GM18951 (cell line): ENCODE measurements around the gene EXO1.

Experiments
- POLR2A ChIP-seq: IDR thresholded peaks from 4 replicates; pipeline ENCODE4 v1.6.1; 2011; ENCODE audit warnings: mild to moderate bottlenecking; ENCODE audit not compliant: insufficient read length, insufficient read depth; ENCODE audit errors: extremely low read depth
- in situ Hi-C: fragments of 300-500 bp; cut with MboI; formaldehyde crosslinking; loops from one replicate; pipeline ENCODE4 v1.12.0; 2022; ENCODE audit warnings: low sequenced_read_pairs, mixed read lengths, inconsistent platforms; ENCODE audit not compliant: unreplicated experiment

Gene EXO1

GRCh38 chr1:241924080-241924808, 76.2 kb downstream of the EXO1 start:
- in situ Hi-C loops = no loop called here
- TF ChIP-seq POLR2A = no peak

GRCh38 chr1:241926141-241926540, 78.1 kb downstream of the EXO1 start:
- TF ChIP-seq POLR2A = no peak
- in situ Hi-C loops = no loop called here

- in situ Hi-C loops = no loop called here
Measured at GRCh38 chr1:241927321-241927720, 79.3 kb downstream of the EXO1 start.

GRCh38 chr1:241932845-241933244, 84.8 kb downstream of the EXO1 start:
- in situ Hi-C loops = no loop called here
- no peak for TF ChIP-seq POLR2A

More at GRCh38 chr1:241927321-241927720, 79.3 kb downstream of the EXO1 start:
- TF ChIP-seq POLR2A = no peak

- in situ Hi-C loops = no loop called here
- TF ChIP-seq POLR2A = no peak
Measured at GRCh38 chr1:241934201-241934848, 86.3 kb downstream of the EXO1 start.

GRCh38 chr1:241934866-241935265, 86.9 kb downstream of the EXO1 start:
- in situ Hi-C loops = no loop called here
- TF ChIP-seq POLR2A = no peak
